ENCODE results near the gene MCRIP2. TPM values are rescaled to one million over a fixed set of nuclear protein-coding genes. Genes with fewer than 3 reads are reported as not detected.

The MCRIP2 gene
- total and polyA plus RNA-seq, 7 donors, result 52.1 to 132 (median 63.4) TPM

- H3K36me3 ChIP-seq, result peaks cover 33 to 48% (median 39%) of the 10 kb centered on the region in 4 donors
- intact Hi-C loops (cut with DNase I), result no loop called here
Observed at GRCh38 chr16:670485-671352, 29.1 kb downstream of the MCRIP2 start.

GRCh38 chr16:671353-672131 is 29.9 kb downstream of the MCRIP2 start:
- no peak for DNase-seq
- TF ChIP-seq EP300 (IDR thresholded peaks at IDR 0.05) (no peak), POLR2A (IDR thresholded peaks at IDR 0.05) (no peak), CTCF (IDR thresholded peaks at IDR 0.05) (no peak), POLR2AphosphoS5 (IDR thresholded peaks at IDR 0.05) (no peak)
- Histone ChIP-seq H3K27ac (no peak overlapping the region), H3K4me3 (no peak overlapping the region), H3K9me3 (no peaks in the 10 kb centered on the region), H3K4me1 (peaks cover 0 to 47% (median 36%) of the 10 kb centered on the region in 4 donors), H3K36me3 (peaks cover 33 to 48% (median 39%) of the 10 kb centered on the region in 4 donors), H3K27me3 (no peaks in the 10 kb centered on the region)
- intact Hi-C loops (cut with DNase I), result no loop called here
- 86 to 91% methylated on average over 40 of the region's 40 CpGs for WGBS, 2 donors

More at GRCh38 chr16:670485-671352, 29.1 kb downstream of the MCRIP2 start:
- no peak overlapping the region for H3K27ac ChIP-seq
- WGBS, 2 donors, result 92 to 93% methylated on average over 52 of the region's 52 CpGs
- H3K4me1 ChIP-seq, result peaks cover 0 to 40% (median 32%) of the 10 kb centered on the region in 4 donors
- no peak for DNase-seq
- no peak overlapping the region for H3K4me3 ChIP-seq
- TF ChIP-seq POLR2A (IDR thresholded peaks at IDR 0.05) (no peak), CTCF (IDR thresholded peaks at IDR 0.05) (no peak), POLR2AphosphoS5 (IDR thresholded peaks at IDR 0.05) (no peak), EP300 (IDR thresholded peaks at IDR 0.05) (no peak)
- no peaks in the 10 kb centered on the region for H3K9me3 ChIP-seq
- H3K27me3 ChIP-seq, result no peaks in the 10 kb centered on the region

GRCh38 chr16:672371-672770 is 30.7 kb downstream of the MCRIP2 start:
- H3K4me3 ChIP-seq, result no peak overlapping the region
- no peaks in the 10 kb centered on the region for H3K27me3 ChIP-seq
- no peak for DNase-seq
- H3K4me1 ChIP-seq, result peaks cover 0 to 42% (median 33%) of the 10 kb centered on the region in 4 donors
- H3K27ac ChIP-seq, result no peak overlapping the region
- H3K36me3 ChIP-seq, result peaks cover 33 to 48% (median 39%) of the 10 kb centered on the region in 4 donors
- TF ChIP-seq CTCF (IDR thresholded peaks at IDR 0.05) (no peak), EP300 (IDR thresholded peaks at IDR 0.05) (no peak), POLR2A (IDR thresholded peaks at IDR 0.05) (no peak), POLR2AphosphoS5 (IDR thresholded peaks at IDR 0.05) (no peak)
- intact Hi-C loops (cut with DNase I), result no loop called here
- no peaks in the 10 kb centered on the region for H3K9me3 ChIP-seq
- 93 to 94% methylated on average over 19 of the region's 19 CpGs for WGBS, 2 donors

- no peaks in the 10 kb centered on the region for H3K27me3 ChIP-seq
- TF ChIP-seq EP300 (IDR thresholded peaks at IDR 0.05), result no peak
- TF ChIP-seq CTCF (IDR thresholded peaks at IDR 0.05), result no peak
- no peak for TF ChIP-seq POLR2AphosphoS5 (IDR thresholded peaks at IDR 0.05)
- no peak overlapping the region for H3K4me3 ChIP-seq
- H3K36me3 ChIP-seq, result peaks cover 33 to 48% (median 39%) of the 10 kb centered on the region in 4 donors
- 95 to 96% methylated on average over 21 of the region's 21 CpGs for WGBS, 2 donors
- intact Hi-C loops (cut with DNase I), result no loop called here
- no peak for DNase-seq
- peaks cover 0 to 38% (median 28%) of the 10 kb centered on the region in 4 donors for H3K4me1 ChIP-seq
- H3K9me3 ChIP-seq, result no peaks in the 10 kb centered on the region
- no peak overlapping the region for H3K27ac ChIP-seq
Observed at GRCh38 chr16:672851-673250, 31.2 kb downstream of the MCRIP2 start.

Data from sigmoid colon (tissue), 7 donors.